Stimulated activated CD4-positive, alpha-beta T cell treated with anti-CD3 and anti-CD28 coated beads, Interleukin-4, amount 100 ng/mL, for 1 hour (primary cell): ENCODE data around the gene SLC12A3.
A peak's percentile ranks its signal among the peaks of the same experiment; 100 is the strongest.

Experiments used
- DNase-seq: peaks from one replicate; pipeline ENCODE4 v3.0.0-alpha.2; 2020

SLC12A3 gene

GRCh38 chr16:56945847-56946527 lies 81.0 kb downstream of the SLC12A3 start:
- DNase-seq, result no peak

GRCh38 chr16:56946767-56947603 lies 82.0 kb downstream of the SLC12A3 start:
- DNase-seq, result peak; percentile 18

GRCh38 chr16:56947604-56947995 lies 82.6 kb downstream of the SLC12A3 start:
- no peak for DNase-seq

GRCh38 chr16:56948234-56948633 lies 83.2 kb downstream of the SLC12A3 start:
- DNase-seq, result no peak

GRCh38 chr16:56950051-56950450 lies 85.0 kb downstream of the SLC12A3 start:
- DNase-seq, result no peak

- no peak for DNase-seq
Measured at GRCh38 chr16:56950455-56950854, 85.4 kb downstream of the SLC12A3 start.

GRCh38 chr16:56950881-56951771 lies 86.1 kb downstream of the SLC12A3 start:
- peak; percentile 63 for DNase-seq

- DNase-seq, result no peak
Measured at GRCh38 chr16:56953006-56953405, 88.0 kb downstream of the SLC12A3 start.

GRCh38 chr16:56956076-56956475 lies 91.1 kb downstream of the SLC12A3 start:
- DNase-seq, result no peak

- no peak for DNase-seq
Measured at GRCh38 chr16:56956756-56957155, 91.7 kb downstream of the SLC12A3 start.

- no peak for DNase-seq
Measured at GRCh38 chr16:56960681-56961281, 95.8 kb downstream of the SLC12A3 start.

GRCh38 chr16:56961386-56961785 lies 96.4 kb downstream of the SLC12A3 start:
- no peak for DNase-seq

- no peak for DNase-seq
Measured at GRCh38 chr16:56961851-56962281, 96.9 kb downstream of the SLC12A3 start, which contains the start of gene CETP. CETP (plus strand) TSS chr16:56961950; CDS start chr16:56961980, 30 bp downstream.

- peak; percentile 98 for DNase-seq
Measured at GRCh38 chr16:56964243-56965148, 99.5 kb downstream of the SLC12A3 start.
